MCF 10A (cell line): Measurements from ENCODE around the gene MIEF1. TPM values are rescaled to one million over a fixed set of nuclear protein-coding genes. Genes with fewer than 3 reads are reported as not detected.
A peak's percentile ranks its signal among the peaks of the same experiment; 100 is the strongest.

Experiments used
- BruUV-seq: library from RNA; stranded (reverse); fragments of 400-500 nt; replicated peaks from 2 replicates; lab custom pipeline; 2021; lab: Mats Ljungman, UMichigan
- CTCF ChIA-PET: fragments of 300-600 bp; sonication (Branson Sonifier 250); formaldehyde crosslinking; extraction: SDS; loops from one replicate; lab custom pipeline; 2021; ENCODE audit warnings: antibody characterized with exemption, inconsistent platforms; lab: Yijun Ruan, JAX
- POLR2A ChIA-PET: fragments of 300-600, 350-650 bp; sonication (Branson Sonifier 250); formaldehyde crosslinking; extraction: SDS; loops from one replicate; lab custom pipeline; 2020; ENCODE audit warnings: antibody characterized with exemption, inconsistent platforms; lab: Yijun Ruan, JAX
- DNase-seq: peaks from one replicate; pipeline ENCODE4 v3.0.0-alpha.2; 2018; ENCODE audit not compliant: unreplicated experiment
- H3K27ac Mint-ChIP-seq: one replicate; pipeline ENCODE4 v1.8.0; 2022; ENCODE audit warnings: mild to moderate bottlenecking, low read depth, mixed read lengths; ENCODE audit not compliant: unreplicated experiment
- H3K27me3 Mint-ChIP-seq: one replicate; pipeline ENCODE4 v1.8.0; 2022; ENCODE audit warnings: mixed read lengths; ENCODE audit not compliant: insufficient read depth, unreplicated experiment
- H3K36me3 Mint-ChIP-seq: one replicate; pipeline ENCODE4 v1.8.0; 2022; ENCODE audit warnings: mild to moderate bottlenecking, moderate library complexity, mixed read lengths; ENCODE audit not compliant: insufficient read depth, unreplicated experiment
- H3K4me1 Mint-ChIP-seq: one replicate; pipeline ENCODE4 v1.8.0; 2022; ENCODE audit warnings: mixed read lengths; ENCODE audit not compliant: insufficient read depth, unreplicated experiment
- H3K4me3 Mint-ChIP-seq: one replicate; pipeline ENCODE4 v1.8.0; 2022; ENCODE audit warnings: mild to moderate bottlenecking, moderate library complexity, mixed read lengths; ENCODE audit not compliant: unreplicated experiment
- H3K9me3 Mint-ChIP-seq: one replicate; pipeline ENCODE4 v1.8.0; 2022; ENCODE audit warnings: mixed read lengths; ENCODE audit not compliant: unreplicated experiment
- CTCF ChIP-seq: fragments of 200-600 bp; IDR thresholded peaks from one replicate; pipeline ENCODE4 v1.8.0; 2022; ENCODE audit warnings: antibody characterized with exemption, mild to moderate bottlenecking; ENCODE audit not compliant: unreplicated experiment
- intact Hi-C: fragments of 100-400 bp; cut with micrococcal nuclease; formaldehyde crosslinking; loops from 2 replicates; pipeline ENCODE4 v1.14.1; 2022
- total RNA-seq: library from RNA; stranded (reverse); gene quantifications from 2 replicates; pipeline ENCODE4 v1.2.3, GENCODE V29; 2022

The MIEF1 gene
- total RNA-seq, 1 experiment from 2014 or later, result 40.2 TPM

DNA sequence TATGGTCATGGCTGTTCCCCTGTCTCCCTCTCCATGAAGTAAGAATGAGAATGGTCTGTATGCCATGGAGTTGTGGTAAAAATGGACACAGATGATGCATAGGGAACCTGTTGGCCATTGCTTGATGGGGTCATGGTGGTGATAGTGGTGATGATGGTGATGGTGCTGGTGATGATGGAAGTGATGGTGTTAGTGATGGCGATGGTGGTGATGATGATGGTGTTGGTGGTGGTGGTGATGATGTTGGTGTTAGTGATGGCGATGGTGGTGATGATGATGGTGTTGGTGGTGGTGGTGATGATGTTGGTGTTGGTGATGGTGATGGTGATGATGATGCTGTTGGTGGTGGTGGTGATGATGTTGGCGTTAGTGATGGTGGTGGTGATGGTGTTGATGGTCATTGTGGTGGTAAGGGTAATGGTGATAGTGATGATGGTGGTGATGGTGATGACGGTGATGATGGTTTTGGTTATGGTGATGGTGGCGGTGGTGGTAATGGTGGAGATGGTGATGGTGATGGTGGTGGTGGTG, 63.4 kb downstream of the MIEF1 start:
- Mint-ChIP-seq H3K36me3 (no peaks in the 10 kb centered on the region), H3K27me3 (peaks cover 6% of the 10 kb centered on the region), H3K27ac (no peak overlapping the region), H3K4me3 (no peak overlapping the region), H3K9me3 (peaks cover 10% of the 10 kb centered on the region), H3K4me1 (no peaks in the 10 kb centered on the region)
- POLR2A ChIA-PET, result no interaction called here
- intact Hi-C loops, result no loop called here
- no peak for DNase-seq
- BruUV-seq, result no TSS peak
- TF ChIP-seq CTCF, result no peak
- CTCF ChIA-PET, result interaction anchor here (0.6 kb wide), 1 partner anchor 470 kb away, joined by 3 read pairs; no protein-coding TSS in a partner anchor

DNA sequence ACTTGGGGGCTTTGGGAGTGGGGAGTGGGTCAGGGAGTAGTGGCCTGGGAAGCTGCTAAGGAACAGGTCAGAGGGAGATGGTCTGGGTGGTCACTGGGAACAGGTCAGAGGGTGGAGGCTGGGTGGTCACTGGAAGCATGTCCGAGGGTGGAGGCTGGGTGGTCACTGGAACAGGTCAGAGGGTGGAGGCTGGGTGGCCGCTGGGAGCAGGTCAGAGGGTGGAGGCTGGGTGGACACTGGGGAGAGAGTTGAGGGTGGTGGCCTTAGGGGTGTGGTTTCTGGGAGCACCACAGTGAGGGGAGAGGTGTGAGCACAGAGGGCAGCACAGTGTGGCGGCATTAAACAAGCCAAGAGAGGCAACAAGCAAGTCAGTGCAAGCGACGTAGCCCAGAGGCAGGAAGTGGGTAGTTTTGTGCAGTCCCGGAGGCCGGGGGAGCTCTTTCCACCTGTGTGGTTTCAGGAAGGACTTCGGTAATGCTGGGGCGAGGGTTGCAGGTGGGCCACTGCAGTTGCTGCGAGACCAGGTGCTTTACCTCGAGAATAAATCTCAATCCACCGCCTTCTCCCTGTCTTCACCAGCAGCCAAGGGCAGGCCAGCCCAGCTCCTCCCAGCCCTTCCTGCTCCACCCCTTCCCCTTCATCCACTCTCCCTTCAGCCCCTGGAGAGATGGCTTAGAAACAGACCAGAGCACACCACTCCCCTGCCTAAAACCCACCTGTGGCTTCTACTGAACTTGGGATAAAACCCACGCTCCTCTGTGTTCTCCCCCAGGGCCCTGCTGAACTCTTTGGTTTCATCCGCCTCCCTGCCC, 65.3 kb downstream of the MIEF1 start:
- Mint-ChIP-seq H3K9me3 (peaks cover 10% of the 10 kb centered on the region), H3K27ac (no peak overlapping the region), H3K27me3 (no peaks in the 10 kb centered on the region), H3K4me3 (no peak overlapping the region), H3K36me3 (no peaks in the 10 kb centered on the region), H3K4me1 (no peaks in the 10 kb centered on the region)
- intact Hi-C loops, result no loop called here
- CTCF ChIA-PET, result interaction anchor here (0.6 kb wide), 2 partner anchors 489 to 539 kb away, joined by 3 to 4 read pairs; no protein-coding TSS in a partner anchor
- POLR2A ChIA-PET, result no interaction called here
- BruUV-seq, result no TSS peak
- peak; percentile 31 for DNase-seq
- no peak for TF ChIP-seq CTCF

Other genes starting within 250 kb of the MIEF1 start
- gene RPL3, start 182.7 kb upstream of the MIEF1 start, total RNA-seq, result 3,475 and 3,632 TPM in 2 replicates
- gene SYNGR1, start 152.3 kb upstream of the MIEF1 start, total RNA-seq, result 0.25 and 0.35 TPM in 2 replicates
- gene TAB1, start 102.5 kb upstream of the MIEF1 start, total RNA-seq, result 17.7 and 20.0 TPM in 2 replicates
- not detected in 2 replicates for gene MGAT3, start 45.3 kb upstream of the MIEF1 start, total RNA-seq
- 717 and 764 TPM in 2 replicates for gene ATF4, start 18.3 kb downstream of the MIEF1 start, total RNA-seq
- 104 and 106 TPM in 2 replicates for gene RPS19BP1, start 30.5 kb downstream of the MIEF1 start, total RNA-seq
- gene CACNA1I, start 68.5 kb downstream of the MIEF1 start, total RNA-seq, result 0.02 TPM in 2 replicates